Neural progenitor cell (in vitro differentiated cells): Measurements from ENCODE around the gene DAGLB. TPM values are rescaled to one million over a fixed set of nuclear protein-coding genes. Genes with fewer than 3 reads are reported as not detected.

Source experiments
- DNase-seq: peaks from one replicate; pipeline ENCODE4 v3.0.0-alpha.2; 2016; ENCODE audit warnings: low spot score
- H2AFZ ChIP-seq: fragments of 200-600 bp; sonication (generic); replicated peaks from 2 replicates; pipeline ENCODE4 v1.6.1; 2016; ENCODE audit warnings: antibody characterized with exemption
- H3F3A ChIP-seq: fragments of 200-600 bp; sonication (generic); 2 replicates; pipeline ENCODE4 v1.6.1; 2016; ENCODE audit warnings: antibody characterized with exemption, low read depth
- H3K27ac ChIP-seq: fragments of 200-600 bp; sonication (generic); 2 replicates; pipeline ENCODE4 v1.5.1; 2016; ENCODE audit warnings: mild to moderate bottlenecking
- H3K27me3 ChIP-seq: fragments of 200-600 bp; sonication (generic); 2 replicates; pipeline ENCODE4 v1.6.1; 2016; ENCODE audit warnings: mild to moderate bottlenecking, moderate library complexity
- H3K36me3 ChIP-seq: fragments of 200-600 bp; sonication (generic); 2 replicates; pipeline ENCODE4 v1.5.1; 2016
- H3K4me1 ChIP-seq: fragments of 200-600 bp; sonication (generic); 2 replicates; pipeline ENCODE4 v1.6.1; 2016; ENCODE audit warnings: mixed run types
- H3K4me2 ChIP-seq: fragments of 200-600 bp; sonication (generic); 2 replicates; pipeline ENCODE4 v1.6.1; 2016
- H3K4me3 ChIP-seq: fragments of 200-600 bp; sonication (generic); 2 replicates; pipeline ENCODE4 v1.5.1; 2016
- H3K79me2 ChIP-seq: fragments of 200-600 bp; sonication (generic); 2 replicates; pipeline ENCODE4 v1.6.1; 2016; ENCODE audit warnings: low read depth
- H3K9ac ChIP-seq: fragments of 200-600 bp; sonication (generic); 2 replicates; pipeline ENCODE4 v1.6.1; 2016
- H3K9me3 ChIP-seq: fragments of 200-600 bp; sonication (generic); 2 replicates; pipeline ENCODE4 v1.5.1; 2016; ENCODE audit warnings: low read depth
- H4K20me1 ChIP-seq: fragments of 200-600 bp; sonication (generic); 2 replicates; pipeline ENCODE4 v1.6.1; 2016; ENCODE audit warnings: low read depth
- H3K27ac Mint-ChIP-seq: 3 replicates; pipeline ENCODE4 v1.8.0; 2021; ENCODE audit warnings: mixed read lengths
- H3K27me3 Mint-ChIP-seq: 2 replicates; pipeline ENCODE4 v1.8.0; 2022; ENCODE audit warnings: low read depth, mild to moderate bottlenecking, inconsistent platforms, moderate library complexity, mixed read lengths; ENCODE audit not compliant: insufficient read depth
- H3K36me3 Mint-ChIP-seq: 3 replicates; pipeline ENCODE4 v1.8.0; 2021; ENCODE audit warnings: mixed read lengths
- H3K4me1 Mint-ChIP-seq: 3 replicates; pipeline ENCODE4 v1.8.0; 2021; ENCODE audit warnings: mixed read lengths
- H3K4me3 Mint-ChIP-seq: 3 replicates; pipeline ENCODE4 v1.8.0; 2021; ENCODE audit warnings: mild to moderate bottlenecking, moderate library complexity, mixed read lengths
- H3K9me3 Mint-ChIP-seq: 3 replicates; pipeline ENCODE4 v1.8.0; 2020; ENCODE audit warnings: mixed read lengths
- EZH2 ChIP-seq: fragments of 200-600 bp; sonication (generic); IDR thresholded peaks from 2 replicates; pipeline ENCODE4 v1.6.1; 2017; ENCODE audit warnings: antibody characterized with exemption, mild to moderate bottlenecking, moderate library complexity
- EZH2phosphoT487 ChIP-seq: fragments of 200-600 bp; sonication (generic); IDR thresholded peaks from 2 replicates; pipeline ENCODE4 v1.6.1; 2017; ENCODE audit warnings: antibody characterized with exemption
- total RNA-seq: library from RNA; depleted of rRNA; stranded (reverse); fragments of >200 nt; gene quantifications from 2 replicates; pipeline ENCODE4 v1.2.3, GENCODE V29; 2015; ENCODE audit warnings: low replicate concordance
- TF ChIP-seq, protein P1 (sequence below): fragments of 200-600 bp; sonication (generic); IDR thresholded peaks from 2 replicates; pipeline ENCODE4 v1.5.1; 2017; ENCODE audit warnings: antibody characterized with exemption, mild to moderate bottlenecking

The DAGLB gene
- total RNA-seq, 1 donor from 2014 or later: 28.0 TPM

DNA sequence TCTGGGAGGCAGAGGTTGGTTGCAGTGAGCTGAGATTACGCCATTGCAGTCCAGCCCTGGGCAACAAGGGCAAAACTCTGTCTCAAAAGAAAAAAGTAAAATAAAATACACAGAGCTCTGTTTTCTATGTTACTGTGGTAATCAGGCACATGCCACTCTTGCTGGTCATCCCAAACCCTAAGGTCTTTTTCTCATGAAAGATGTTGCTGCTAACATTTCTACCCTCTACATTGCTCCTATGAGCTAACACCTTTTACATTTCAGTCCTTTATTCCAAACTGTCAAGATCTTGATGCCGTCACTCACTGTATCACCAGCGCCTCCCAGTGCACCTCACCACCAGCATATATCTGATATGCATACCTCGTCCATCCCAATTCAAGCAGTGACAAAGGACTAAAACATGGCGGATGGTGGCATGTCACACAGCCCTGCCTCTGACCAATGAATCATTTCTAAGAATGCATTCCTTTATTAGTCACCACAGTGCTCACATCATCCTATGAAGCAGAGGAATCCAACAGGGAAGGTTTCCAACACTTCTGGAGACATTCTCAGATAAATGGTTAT, 4.3 kb downstream of the DAGLB start:
- Histone ChIP-seq H3K9ac (no peak overlapping the region), H3K9me3 (no peaks in the 10 kb centered on the region), H3K4me2 (no peak overlapping the region), H2AFZ (no peak overlapping the region), H4K20me1 (peaks cover 3% of the 10 kb centered on the region), H3K79me2 (peaks cover 89% of the 10 kb centered on the region), H3K4me3 (no peak overlapping the region), H3K4me1 (no peaks in the 10 kb centered on the region), H3K36me3 (peaks cover 11% of the 10 kb centered on the region), H3K27ac (no peak overlapping the region), H3F3A (peaks cover 11% of the 10 kb centered on the region), H3K27me3 (no peaks in the 10 kb centered on the region)
- Mint-ChIP-seq H3K4me1 (peaks cover 12% of the 10 kb centered on the region), H3K36me3 (peaks cover 35% of the 10 kb centered on the region), H3K27ac (no peak overlapping the region), H3K9me3 (no peaks in the 10 kb centered on the region), H3K4me3 (no peak overlapping the region), H3K27me3 (peaks cover 4% of the 10 kb centered on the region)
- TF ChIP-seq EZH2: no peak
- TF ChIP-seq, protein P1, sequence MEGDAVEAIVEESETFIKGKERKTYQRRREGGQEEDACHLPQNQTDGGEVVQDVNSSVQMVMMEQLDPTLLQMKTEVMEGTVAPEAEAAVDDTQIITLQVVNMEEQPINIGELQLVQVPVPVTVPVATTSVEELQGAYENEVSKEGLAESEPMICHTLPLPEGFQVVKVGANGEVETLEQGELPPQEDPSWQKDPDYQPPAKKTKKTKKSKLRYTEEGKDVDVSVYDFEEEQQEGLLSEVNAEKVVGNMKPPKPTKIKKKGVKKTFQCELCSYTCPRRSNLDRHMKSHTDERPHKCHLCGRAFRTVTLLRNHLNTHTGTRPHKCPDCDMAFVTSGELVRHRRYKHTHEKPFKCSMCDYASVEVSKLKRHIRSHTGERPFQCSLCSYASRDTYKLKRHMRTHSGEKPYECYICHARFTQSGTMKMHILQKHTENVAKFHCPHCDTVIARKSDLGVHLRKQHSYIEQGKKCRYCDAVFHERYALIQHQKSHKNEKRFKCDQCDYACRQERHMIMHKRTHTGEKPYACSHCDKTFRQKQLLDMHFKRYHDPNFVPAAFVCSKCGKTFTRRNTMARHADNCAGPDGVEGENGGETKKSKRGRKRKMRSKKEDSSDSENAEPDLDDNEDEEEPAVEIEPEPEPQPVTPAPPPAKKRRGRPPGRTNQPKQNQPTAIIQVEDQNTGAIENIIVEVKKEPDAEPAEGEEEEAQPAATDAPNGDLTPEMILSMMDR: no peak
- TF ChIP-seq EZH2phosphoT487: no peak
- DNase-seq: no peak

DNA sequence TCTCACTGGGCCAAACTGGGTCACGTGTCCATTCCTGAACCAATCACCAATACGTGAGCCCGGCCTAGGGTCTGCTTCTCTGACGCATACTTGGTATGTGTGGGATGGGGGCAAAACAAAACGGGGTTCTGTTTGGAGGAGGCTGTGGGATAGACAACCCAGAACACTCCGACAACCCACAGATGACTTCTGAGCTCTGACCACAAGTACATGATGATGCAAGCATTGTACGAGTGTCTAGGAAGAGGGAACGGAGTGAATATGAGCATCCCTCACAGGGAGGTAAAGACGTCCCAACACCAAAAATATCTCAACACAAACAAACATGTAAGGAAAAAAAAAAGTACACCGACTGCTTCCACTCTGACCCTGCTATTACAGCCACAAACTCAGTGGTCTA, 5.6 kb downstream of the DAGLB start:
- H3K27ac ChIP-seq: no peak overlapping the region
- no peak overlapping the region for H2AFZ ChIP-seq
- no peak overlapping the region for H3K9ac ChIP-seq
- Mint-ChIP-seq H3K27ac (no peak overlapping the region), H3K4me1 (peaks cover 12% of the 10 kb centered on the region), H3K27me3 (peaks cover 2% of the 10 kb centered on the region), H3K9me3 (no peaks in the 10 kb centered on the region), H3K4me3 (no peak overlapping the region), H3K36me3 (peaks cover 35% of the 10 kb centered on the region)
- TF ChIP-seq EZH2phosphoT487 (no peak), EZH2 (no peak)
- TF ChIP-seq, protein P1: no peak
- no peaks in the 10 kb centered on the region for H3K9me3 ChIP-seq
- no peaks in the 10 kb centered on the region for H3K4me1 ChIP-seq
- DNase-seq: no peak
- H3K4me3 ChIP-seq: no peak overlapping the region
- H3K79me2 ChIP-seq: peaks cover 93% of the 10 kb centered on the region
- H4K20me1 ChIP-seq: peaks cover 3% of the 10 kb centered on the region
- H3K4me2 ChIP-seq: no peak overlapping the region
- peaks cover 11% of the 10 kb centered on the region for H3K36me3 ChIP-seq
- peaks cover 5% of the 10 kb centered on the region for H3F3A ChIP-seq
- H3K27me3 ChIP-seq: no peaks in the 10 kb centered on the region

DNA sequence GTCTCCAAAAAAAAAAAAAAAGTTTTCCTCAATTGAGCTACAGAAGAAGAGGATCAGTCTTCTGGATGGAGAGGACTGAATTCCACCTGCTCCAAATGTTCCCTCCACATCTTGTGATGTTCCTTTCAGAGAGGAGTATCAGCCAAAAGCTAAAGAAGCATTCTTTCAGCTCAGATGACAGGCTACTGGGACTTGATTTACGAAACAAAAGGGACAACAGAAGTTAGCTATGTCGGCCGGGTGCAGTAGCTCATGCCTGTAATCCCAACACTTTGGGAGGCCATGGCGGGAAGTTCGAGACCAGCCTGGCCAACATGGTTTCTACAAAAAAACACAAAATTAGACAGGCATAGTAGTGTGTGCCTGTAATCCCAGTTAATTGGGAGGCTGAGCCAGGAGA, 7.4 kb downstream of the DAGLB start:
- Mint-ChIP-seq H3K27me3 (peaks cover 5% of the 10 kb centered on the region), H3K9me3 (no peaks in the 10 kb centered on the region), H3K36me3 (peaks cover 33% of the 10 kb centered on the region), H3K27ac (no peak overlapping the region), H3K4me1 (peaks cover 4% of the 10 kb centered on the region), H3K4me3 (no peak overlapping the region)
- H3K27me3 ChIP-seq: no peaks in the 10 kb centered on the region
- H3K9ac ChIP-seq: no peak overlapping the region
- H3K4me2 ChIP-seq: no peak overlapping the region
- peaks cover 13% of the 10 kb centered on the region for H4K20me1 ChIP-seq
- TF ChIP-seq, protein P1: no peak
- TF ChIP-seq EZH2phosphoT487 (no peak), EZH2 (no peak)
- H3K27ac ChIP-seq: no peak overlapping the region
- H3K9me3 ChIP-seq: no peaks in the 10 kb centered on the region
- H3K4me3 ChIP-seq: no peak overlapping the region
- H3K79me2 ChIP-seq: peaks cover 80% of the 10 kb centered on the region
- no peak for DNase-seq
- H3F3A ChIP-seq: peaks cover 9% of the 10 kb centered on the region
- H3K36me3 ChIP-seq: peaks cover 10% of the 10 kb centered on the region
- H3K4me1 ChIP-seq: no peaks in the 10 kb centered on the region
- H2AFZ ChIP-seq: no peak overlapping the region
